DOHH2 (cell line): ENCODE measurements around the gene MLXIP.

ENCODE experiments used
- EZH2phosphoT487 ChIP-seq: fragments of 200-600 bp; sonication (generic); IDR thresholded peaks from 2 replicates; pipeline ENCODE4 v1.6.1; 2017; ENCODE audit warnings: borderline replicate concordance, mild to moderate bottlenecking, antibody characterized with exemption, low read length, moderate library complexity, mixed read lengths
- TF ChIP-seq, protein P1 (sequence below): fragments of 200-600 bp; sonication (generic); IDR thresholded peaks from one replicate; pipeline ENCODE4 v1.5.1; 2014; ENCODE audit warnings: antibody characterized with exemption, mild to moderate bottlenecking, low read depth, low read length; ENCODE audit not compliant: poor library complexity, severe bottlenecking

DNA sequence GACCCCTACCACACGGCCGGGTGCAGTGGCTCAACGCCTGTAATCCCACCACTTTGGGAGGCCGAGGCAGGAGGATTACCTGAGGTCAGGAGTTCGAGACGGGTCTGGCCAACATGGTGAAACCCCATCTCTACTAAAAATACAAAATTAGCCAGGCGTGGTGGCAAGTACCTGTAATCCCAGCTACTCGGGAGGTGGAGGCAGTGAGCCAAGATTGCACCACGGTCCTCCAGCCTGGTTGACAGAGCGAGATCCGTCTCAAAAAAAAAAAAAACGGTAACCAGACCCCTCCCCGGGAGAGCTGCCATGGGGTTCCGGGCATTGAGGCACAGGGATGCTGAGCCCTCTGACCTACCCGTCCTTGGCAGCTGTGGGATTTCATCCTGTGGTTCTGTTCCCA, 35.1 kb upstream of the MLXIP start:
- TF ChIP-seq, protein P1, sequence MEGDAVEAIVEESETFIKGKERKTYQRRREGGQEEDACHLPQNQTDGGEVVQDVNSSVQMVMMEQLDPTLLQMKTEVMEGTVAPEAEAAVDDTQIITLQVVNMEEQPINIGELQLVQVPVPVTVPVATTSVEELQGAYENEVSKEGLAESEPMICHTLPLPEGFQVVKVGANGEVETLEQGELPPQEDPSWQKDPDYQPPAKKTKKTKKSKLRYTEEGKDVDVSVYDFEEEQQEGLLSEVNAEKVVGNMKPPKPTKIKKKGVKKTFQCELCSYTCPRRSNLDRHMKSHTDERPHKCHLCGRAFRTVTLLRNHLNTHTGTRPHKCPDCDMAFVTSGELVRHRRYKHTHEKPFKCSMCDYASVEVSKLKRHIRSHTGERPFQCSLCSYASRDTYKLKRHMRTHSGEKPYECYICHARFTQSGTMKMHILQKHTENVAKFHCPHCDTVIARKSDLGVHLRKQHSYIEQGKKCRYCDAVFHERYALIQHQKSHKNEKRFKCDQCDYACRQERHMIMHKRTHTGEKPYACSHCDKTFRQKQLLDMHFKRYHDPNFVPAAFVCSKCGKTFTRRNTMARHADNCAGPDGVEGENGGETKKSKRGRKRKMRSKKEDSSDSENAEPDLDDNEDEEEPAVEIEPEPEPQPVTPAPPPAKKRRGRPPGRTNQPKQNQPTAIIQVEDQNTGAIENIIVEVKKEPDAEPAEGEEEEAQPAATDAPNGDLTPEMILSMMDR = no peak
- TF ChIP-seq EZH2phosphoT487 = no peak
